ENCODE measurements around the gene LIMS1. TPM values are rescaled to one million over a fixed set of nuclear protein-coding genes. Genes with fewer than 3 reads are reported as not detected.
A peak's percentile ranks its signal among the peaks of the same experiment; 100 is the strongest.
"Not testable (repeated sequence)": the region's sequence is repeated elsewhere in the genome, so short reads cannot be mapped to it uniquely, and the experiment has no call there.

The LIMS1 gene
- total and polyA plus RNA-seq, 2 donors (not counting 1 experiment from before 2014, with no cell fraction given) = 14.0 to 22.1 TPM

DNA sequence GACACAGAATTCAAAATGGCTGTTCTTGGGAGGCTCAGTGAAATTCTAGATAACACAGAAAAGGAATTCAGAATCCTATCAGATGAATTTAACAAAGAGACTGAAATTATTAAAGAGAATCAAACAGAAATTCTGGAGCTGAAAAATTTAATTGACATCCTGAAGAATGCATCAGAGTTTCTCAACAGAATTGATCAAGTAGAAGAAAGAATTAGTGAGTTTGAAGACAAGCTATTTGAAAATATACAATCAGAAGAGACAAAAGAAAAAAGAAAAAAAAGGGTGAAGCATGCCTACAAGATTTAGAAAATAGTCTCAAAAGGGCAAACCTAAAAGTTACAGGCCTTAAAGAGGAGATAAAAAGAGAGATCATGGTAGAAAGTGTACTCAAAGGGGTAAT is 173.0 kb downstream of the LIMS1 start:
- POLR2A ChIA-PET = no interaction called here

DNA sequence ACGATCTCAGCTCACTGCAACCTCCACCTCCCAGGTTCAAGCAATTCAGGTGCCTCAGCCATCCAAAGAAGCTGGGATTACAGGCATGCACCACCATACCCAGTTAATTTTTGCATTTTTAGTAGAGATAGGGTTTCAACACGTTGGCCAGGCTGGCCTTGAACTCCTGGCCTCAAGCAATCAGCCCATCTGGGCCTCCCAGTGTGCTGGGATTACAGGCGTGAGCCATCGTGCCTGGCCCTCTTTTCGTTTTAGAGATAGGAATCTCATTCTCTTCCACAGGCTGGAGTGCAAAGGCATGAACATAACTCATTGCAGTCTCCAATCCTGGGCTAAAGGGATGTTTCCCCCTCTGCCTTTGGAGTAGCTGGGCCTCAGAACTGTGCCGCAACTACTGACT is 182.7 kb downstream of the LIMS1 start:
- Histone ChIP-seq H3K79me2 (ENCODE audit: control insufficient read depth, insufficient read depth, low read length) (peaks cover 20% of the 10 kb centered on the region), H2AFZ (ENCODE audit: insufficient read depth, low read depth, low read length, poor library complexity, severe bottlenecking) (peak overlapping the region; percentile 33), H3K4me1 (ENCODE audit: control insufficient read depth in 2 of 2, insufficient read depth in 2 of 2, low read length in 2 of 2) (peaks cover 7 to 13% of the 10 kb centered on the region in 2 donors)
- H3K9ac ChIP-seq (ENCODE audit: low read length); H3K36me3 ChIP-seq (replicated peaks in 1 of 2; ENCODE audit: control extremely low read depth in 1 of 2, control insufficient read depth in 1 of 2, extremely low read depth in 1 of 2, insufficient read depth in 2 of 2, low read length in 1 of 2); H3K4me2 ChIP-seq (replicated peaks; ENCODE audit: low read depth, low read length, poor library complexity, severe bottlenecking); H3K27me3 ChIP-seq (replicated peaks in 1 of 4; ENCODE audit: control extremely low read depth in 1 of 4, control insufficient read depth in 3 of 4, insufficient read depth in 4 of 4, low read length in 3 of 4); H3K4me3 ChIP-seq (ENCODE audit: control extremely low read depth in 1 of 5, extremely low read depth in 1 of 5, insufficient read depth in 1 of 5, low read depth in 2 of 5, low read length in 4 of 5); H3K4me3 Mint-ChIP-seq; H3K9me3 Mint-ChIP-seq (ENCODE audit: insufficient read depth); DNase-seq; POLR2A ChIA-PET; H3K9me3 ChIP-seq (ENCODE audit: control extremely low read depth in 1 of 3, control insufficient read depth in 2 of 3, insufficient read depth in 1 of 3, low read length in 2 of 3); H4K20me1 ChIP-seq (ENCODE audit: control insufficient read depth, insufficient read depth, low read length, poor library complexity, severe bottlenecking); H3K27ac Mint-ChIP-seq; CTCF ChIA-PET; H3K27me3 Mint-ChIP-seq; H3K27ac ChIP-seq (ENCODE audit: low read length in 2 of 2); ATAC-seq (ENCODE audit: low read depth): not testable (repeated sequence)
- peaks cover 12% of the 10 kb centered on the region for H3K4me1 Mint-ChIP-seq
- intact Hi-C loops (cut with micrococcal nuclease) = loop anchor here (5.0 kb wide), 1 partner anchor 185 kb away; the partner anchor contains the start of gene LIMS1
- whole genome bisulfite sequencing (ENCODE audit: insufficient coverage) = 87% methylated on average over 5 of the region's 6 CpGs

More for the DNA sequence above, 173.0 kb downstream of the LIMS1 start:
- Histone ChIP-seq H3K9me3 (ENCODE audit: control extremely low read depth in 1 of 3, control insufficient read depth in 2 of 3, insufficient read depth in 1 of 3, low read length in 2 of 3) (peaks cover 0 to 11% (median 3%) of the 10 kb centered on the region in 3 donors), H3K27me3 (replicated peaks in 1 of 4; ENCODE audit: control extremely low read depth in 1 of 4, control insufficient read depth in 3 of 4, insufficient read depth in 4 of 4, low read length in 3 of 4) (no peaks in the 10 kb centered on the region), H3K4me3 (ENCODE audit: control extremely low read depth in 1 of 5, extremely low read depth in 1 of 5, insufficient read depth in 1 of 5, low read depth in 2 of 5, low read length in 4 of 5) (no peak overlapping the region), H3K4me2 (replicated peaks; ENCODE audit: low read depth, low read length, poor library complexity, severe bottlenecking) (no peak overlapping the region), H3K27ac (ENCODE audit: low read length in 2 of 2) (no peak overlapping the region), H3K4me1 (ENCODE audit: control insufficient read depth in 2 of 2, insufficient read depth in 2 of 2, low read length in 2 of 2) (no peaks in the 10 kb centered on the region), H3K79me2 (ENCODE audit: control insufficient read depth, insufficient read depth, low read length) (no peaks in the 10 kb centered on the region), H3K9ac (ENCODE audit: low read length) (no peak overlapping the region), H2AFZ (ENCODE audit: insufficient read depth, low read depth, low read length, poor library complexity, severe bottlenecking) (no peak overlapping the region), H4K20me1 (ENCODE audit: control insufficient read depth, insufficient read depth, low read length, poor library complexity, severe bottlenecking) (no peaks in the 10 kb centered on the region), H3K36me3 (replicated peaks in 1 of 2; ENCODE audit: control extremely low read depth in 1 of 2, control insufficient read depth in 1 of 2, extremely low read depth in 1 of 2, insufficient read depth in 2 of 2, low read length in 1 of 2) (no peaks in the 10 kb centered on the region)
- Mint-ChIP-seq H3K9me3 (ENCODE audit: insufficient read depth) (peaks cover 4% of the 10 kb centered on the region), H3K4me3 (no peak overlapping the region), H3K27me3 (peaks cover 2% of the 10 kb centered on the region), H3K4me1 (no peaks in the 10 kb centered on the region), H3K27ac (no peak overlapping the region)
- intact Hi-C loops (cut with micrococcal nuclease) = no loop called here
- CTCF ChIA-PET = no interaction called here
- ATAC-seq (ENCODE audit: low read depth) (no peak), DNase-seq (no peak)
- no peak for TF ChIP-seq EZH2 (IDR thresholded peaks at IDR 0.05; ENCODE audit: borderline replicate concordance, insufficient read depth, low read depth, low read length, poor library complexity, severe bottlenecking)
- TF ChIP-seq, protein P1, sequence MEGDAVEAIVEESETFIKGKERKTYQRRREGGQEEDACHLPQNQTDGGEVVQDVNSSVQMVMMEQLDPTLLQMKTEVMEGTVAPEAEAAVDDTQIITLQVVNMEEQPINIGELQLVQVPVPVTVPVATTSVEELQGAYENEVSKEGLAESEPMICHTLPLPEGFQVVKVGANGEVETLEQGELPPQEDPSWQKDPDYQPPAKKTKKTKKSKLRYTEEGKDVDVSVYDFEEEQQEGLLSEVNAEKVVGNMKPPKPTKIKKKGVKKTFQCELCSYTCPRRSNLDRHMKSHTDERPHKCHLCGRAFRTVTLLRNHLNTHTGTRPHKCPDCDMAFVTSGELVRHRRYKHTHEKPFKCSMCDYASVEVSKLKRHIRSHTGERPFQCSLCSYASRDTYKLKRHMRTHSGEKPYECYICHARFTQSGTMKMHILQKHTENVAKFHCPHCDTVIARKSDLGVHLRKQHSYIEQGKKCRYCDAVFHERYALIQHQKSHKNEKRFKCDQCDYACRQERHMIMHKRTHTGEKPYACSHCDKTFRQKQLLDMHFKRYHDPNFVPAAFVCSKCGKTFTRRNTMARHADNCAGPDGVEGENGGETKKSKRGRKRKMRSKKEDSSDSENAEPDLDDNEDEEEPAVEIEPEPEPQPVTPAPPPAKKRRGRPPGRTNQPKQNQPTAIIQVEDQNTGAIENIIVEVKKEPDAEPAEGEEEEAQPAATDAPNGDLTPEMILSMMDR (IDR thresholded peaks at IDR 0.05) = no peak

Measured in B cell (primary cell).